HL-60 (cell line): ENCODE results near the gene SLC26A2.

Experiments used
- SPI1 ChIP-seq: IDR thresholded peaks from 2 replicates; pipeline ENCODE4 v1.6.1; 2012; ENCODE audit warnings: low read depth, mild to moderate bottlenecking, borderline replicate concordance
- TF ChIP-seq, protein P1 (sequence below): IDR thresholded peaks from one replicate; pipeline ENCODE4 v1.5.1; 2011; ENCODE audit warnings: low read length, control low read depth, inconsistent platforms; ENCODE audit not compliant: insufficient read depth
- TF ChIP-seq, protein P2 (sequence below): IDR thresholded peaks from 2 replicates; pipeline ENCODE4 v1.6.1; 2012; ENCODE audit warnings: low read depth; ENCODE audit not compliant: insufficient replicate concordance

- no peak for TF ChIP-seq SPI1
- TF ChIP-seq, protein P1, sequence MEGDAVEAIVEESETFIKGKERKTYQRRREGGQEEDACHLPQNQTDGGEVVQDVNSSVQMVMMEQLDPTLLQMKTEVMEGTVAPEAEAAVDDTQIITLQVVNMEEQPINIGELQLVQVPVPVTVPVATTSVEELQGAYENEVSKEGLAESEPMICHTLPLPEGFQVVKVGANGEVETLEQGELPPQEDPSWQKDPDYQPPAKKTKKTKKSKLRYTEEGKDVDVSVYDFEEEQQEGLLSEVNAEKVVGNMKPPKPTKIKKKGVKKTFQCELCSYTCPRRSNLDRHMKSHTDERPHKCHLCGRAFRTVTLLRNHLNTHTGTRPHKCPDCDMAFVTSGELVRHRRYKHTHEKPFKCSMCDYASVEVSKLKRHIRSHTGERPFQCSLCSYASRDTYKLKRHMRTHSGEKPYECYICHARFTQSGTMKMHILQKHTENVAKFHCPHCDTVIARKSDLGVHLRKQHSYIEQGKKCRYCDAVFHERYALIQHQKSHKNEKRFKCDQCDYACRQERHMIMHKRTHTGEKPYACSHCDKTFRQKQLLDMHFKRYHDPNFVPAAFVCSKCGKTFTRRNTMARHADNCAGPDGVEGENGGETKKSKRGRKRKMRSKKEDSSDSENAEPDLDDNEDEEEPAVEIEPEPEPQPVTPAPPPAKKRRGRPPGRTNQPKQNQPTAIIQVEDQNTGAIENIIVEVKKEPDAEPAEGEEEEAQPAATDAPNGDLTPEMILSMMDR = no peak
- TF ChIP-seq, protein P2, sequence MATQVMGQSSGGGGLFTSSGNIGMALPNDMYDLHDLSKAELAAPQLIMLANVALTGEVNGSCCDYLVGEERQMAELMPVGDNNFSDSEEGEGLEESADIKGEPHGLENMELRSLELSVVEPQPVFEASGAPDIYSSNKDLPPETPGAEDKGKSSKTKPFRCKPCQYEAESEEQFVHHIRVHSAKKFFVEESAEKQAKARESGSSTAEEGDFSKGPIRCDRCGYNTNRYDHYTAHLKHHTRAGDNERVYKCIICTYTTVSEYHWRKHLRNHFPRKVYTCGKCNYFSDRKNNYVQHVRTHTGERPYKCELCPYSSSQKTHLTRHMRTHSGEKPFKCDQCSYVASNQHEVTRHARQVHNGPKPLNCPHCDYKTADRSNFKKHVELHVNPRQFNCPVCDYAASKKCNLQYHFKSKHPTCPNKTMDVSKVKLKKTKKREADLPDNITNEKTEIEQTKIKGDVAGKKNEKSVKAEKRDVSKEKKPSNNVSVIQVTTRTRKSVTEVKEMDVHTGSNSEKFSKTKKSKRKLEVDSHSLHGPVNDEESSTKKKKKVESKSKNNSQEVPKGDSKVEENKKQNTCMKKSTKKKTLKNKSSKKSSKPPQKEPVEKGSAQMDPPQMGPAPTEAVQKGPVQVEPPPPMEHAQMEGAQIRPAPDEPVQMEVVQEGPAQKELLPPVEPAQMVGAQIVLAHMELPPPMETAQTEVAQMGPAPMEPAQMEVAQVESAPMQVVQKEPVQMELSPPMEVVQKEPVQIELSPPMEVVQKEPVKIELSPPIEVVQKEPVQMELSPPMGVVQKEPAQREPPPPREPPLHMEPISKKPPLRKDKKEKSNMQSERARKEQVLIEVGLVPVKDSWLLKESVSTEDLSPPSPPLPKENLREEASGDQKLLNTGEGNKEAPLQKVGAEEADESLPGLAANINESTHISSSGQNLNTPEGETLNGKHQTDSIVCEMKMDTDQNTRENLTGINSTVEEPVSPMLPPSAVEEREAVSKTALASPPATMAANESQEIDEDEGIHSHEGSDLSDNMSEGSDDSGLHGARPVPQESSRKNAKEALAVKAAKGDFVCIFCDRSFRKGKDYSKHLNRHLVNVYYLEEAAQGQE = no peak
These were observed 61.1 kb downstream of the SLC26A2 start for GRCh38 chr5:150021491-150022157.
